Pancreas (tissue), 10 donors: ENCODE measurements around the gene GLIPR1L2. TPM values are rescaled to one million over a fixed set of nuclear protein-coding genes. Genes with fewer than 3 reads are reported as not detected.

Experiments
- ATAC-seq, 4 donors: fragments of 200-7000 bp; cut with Tn5 transposase; one replicate each; pipeline versions ENCODE4 v1.8.0 to v1.9.1; 2020; ENCODE audit warnings: mild to moderate bottlenecking in 4 of 4, moderate library complexity in 4 of 4
- DNase-seq, 6 donors: peaks; one replicate each; pipeline ENCODE4 v3.0.0-alpha.2; 2020
- FAIRE-seq: peaks from 2 replicates; lab custom pipeline; 2012; peaks lifted over from hg19 to GRCh38; lab: Jason Lieb, UNC
- H3K27ac ChIP-seq, 4 donors: fragments of 200-600 bp; sonication (generic); 1 replicate in 3 of 4; 2 replicates in 1 of 4; pipeline versions ENCODE4 v1.5.0 to v1.8.0; 2020
- H3K27me3 ChIP-seq, 4 donors: fragments of 200-600 bp; one replicate each; pipeline ENCODE4 v1.8.0; 2021
- H3K36me3 ChIP-seq, 3 donors: fragments of 200-600 bp; sonication (generic) in 1 of 3; one replicate each; pipeline versions ENCODE4 v1.5.0 to v1.8.0; 2020 to 2021
- H3K4me1 ChIP-seq, 3 donors: fragments of 200-600 bp; one replicate each; pipeline ENCODE4 v1.8.0; 2021
- H3K4me3 ChIP-seq, 4 donors: fragments of 200-600 bp; sonication (generic) in 2 of 4; one replicate each; pipeline versions ENCODE4 v1.5.0 to v1.8.0; 2020 to 2021
- H3K9me3 ChIP-seq, 4 donors: fragments of 200-600 bp; one replicate each; pipeline ENCODE4 v1.8.0; 2021
- CTCF ChIP-seq, 4 donors: fragments of 200-600 bp; sonication (generic) in 3 of 4; IDR thresholded peaks; one replicate each; pipeline versions ENCODE4 v1.5.0 to v1.8.0; 2021; ENCODE audit warnings: antibody characterized with exemption in 4 of 4
- WGBS, 2 donors: extraction: QIAGEN DNeasy Blood & Tissue Kit; methylation state at CpG; one replicate each; pipeline ENCODE4 v1.1.7; 2013; 5-methylcytosine and 5-hydroxymethylcytosine counted together
- intact Hi-C, 3 donors: fragments of 100-400 bp; cut with DNase I; formaldehyde crosslinking; loops; one replicate each; pipeline versions ENCODE4 v1.11.1 to v1.14.2; 2022
- polyA plus RNA-seq, 2 donors: library from polyadenylated mRNA; stranded (reverse); fragments of 200-250 nt; gene quantifications; one replicate each; pipeline ENCODE4 v1.2.3, GENCODE V29; 2013
- total RNA-seq, 6 donors: library from RNA; stranded (reverse); fragmentation: NEBNext Ultra II Directional in 4 of 6; extraction: Animal tissue kit (Norgen Biotek cat#: 25700) in 4 of 6; gene quantifications; one replicate each; pipeline versions ENCODE4 v1.2.1 to v1.2.4, GENCODE V29; 2021 to 2023
- donor health status: healthy with polysubstance abuse.
- donor health status: DM: no; HTN: no; CAD: no; lungs with moderate emphysema.
- donor health status: DM: no; HTN: no; CAD: no.
- donor health status: control.
- donor health status: control.
- donor health status: Bipolar disorder and iron deficiency.
- donor health status: DM: yes; HTN: yes; CAD: no.
- donor health status: DM: no; HTN: no; CAD: no.
- donor health status: DM: no; HTN: no; CAD: no.
- donor health status: DM: yes; HTN: yes; CAD: no.

Gene GLIPR1L2
- total and polyA plus RNA-seq, 8 donors: 0.33 to 1.2 (median 0.47) TPM; not detected in 1

- 67 to 78% methylated on average over 4 of the region's 4 CpGs for WGBS, 2 donors
- Histone ChIP-seq H3K27me3 (no peaks in the 10 kb centered on the region), H3K27ac (peak overlapping the region in 1 of 4 donors; percentile 29), H3K4me3 (peak overlapping the region in 1 of 4 donors; percentile 46), H3K36me3 (no peaks in the 10 kb centered on the region), H3K9me3 (no peaks in the 10 kb centered on the region), H3K4me1 (no peaks in the 10 kb centered on the region)
- TF ChIP-seq CTCF (IDR thresholded peaks at IDR 0.05): no peak
- no peak for FAIRE-seq
- intact Hi-C loops: no loop called here
- DNase-seq: no peak
- ATAC-seq: no peak
Measured at GRCh38 chr12:75481774-75482173, 90.9 kb downstream of the GLIPR1L2 start.

Other genes with a start within 250 kb of the GLIPR1L2 start
- gene KCNC2, start 181.2 kb upstream of the GLIPR1L2 start, total RNA-seq: under 1 TPM in 3 of 6 donors, not detected in 3; 0.06 to 0.18 (median 0.09) TPM
- under 1 TPM; 0.08 to 0.19 TPM for gene KCNC2, start 181.2 kb upstream of the GLIPR1L2 start, polyA plus RNA-seq
- gene CAPS2, start 60.8 kb upstream of the GLIPR1L2 start, total RNA-seq: 1 to 10 TPM; 1.8 to 5.7 (median 3.0) TPM
- 1 to 10 TPM; 1.7 to 3.9 TPM for gene CAPS2, start 60.8 kb upstream of the GLIPR1L2 start, polyA plus RNA-seq
- not detected for gene GLIPR1L1, start 56.4 kb upstream of the GLIPR1L2 start, total RNA-seq
- gene GLIPR1L1, start 56.4 kb upstream of the GLIPR1L2 start, polyA plus RNA-seq: not detected
- 10 to 100 TPM in 2 of 6 donors, 1 to 10 TPM in 3, under 1 TPM in 1; 0.79 to 19.1 (median 3.8) TPM for gene GLIPR1, start 89.7 kb downstream of the GLIPR1L2 start, total RNA-seq
- gene GLIPR1, start 89.7 kb downstream of the GLIPR1L2 start, polyA plus RNA-seq: under 1 TPM; 0.68 TPM
- gene KRR1, start 120.5 kb downstream of the GLIPR1L2 start, total RNA-seq: 10 to 100 TPM; 10.5 to 23.7 (median 19.8) TPM
- gene KRR1, start 120.5 kb downstream of the GLIPR1L2 start, polyA plus RNA-seq: 10 to 100 TPM in 1 of 2 donors, 1 to 10 TPM in 1; 6.8 to 16.0 TPM